ENCODE results near the gene UBA7. TPM values are rescaled to one million over a fixed set of nuclear protein-coding genes. Genes with fewer than 3 reads are reported as not detected.
A peak's percentile ranks its signal among the peaks of the same experiment; 100 is the strongest.

Gene UBA7
- total and polyA plus RNA-seq, 2 of the 8 experiments (the other 6 are each of a cell fraction or from before 2014, with no cell fraction given): 0.34 to 0.65 TPM

DNA sequence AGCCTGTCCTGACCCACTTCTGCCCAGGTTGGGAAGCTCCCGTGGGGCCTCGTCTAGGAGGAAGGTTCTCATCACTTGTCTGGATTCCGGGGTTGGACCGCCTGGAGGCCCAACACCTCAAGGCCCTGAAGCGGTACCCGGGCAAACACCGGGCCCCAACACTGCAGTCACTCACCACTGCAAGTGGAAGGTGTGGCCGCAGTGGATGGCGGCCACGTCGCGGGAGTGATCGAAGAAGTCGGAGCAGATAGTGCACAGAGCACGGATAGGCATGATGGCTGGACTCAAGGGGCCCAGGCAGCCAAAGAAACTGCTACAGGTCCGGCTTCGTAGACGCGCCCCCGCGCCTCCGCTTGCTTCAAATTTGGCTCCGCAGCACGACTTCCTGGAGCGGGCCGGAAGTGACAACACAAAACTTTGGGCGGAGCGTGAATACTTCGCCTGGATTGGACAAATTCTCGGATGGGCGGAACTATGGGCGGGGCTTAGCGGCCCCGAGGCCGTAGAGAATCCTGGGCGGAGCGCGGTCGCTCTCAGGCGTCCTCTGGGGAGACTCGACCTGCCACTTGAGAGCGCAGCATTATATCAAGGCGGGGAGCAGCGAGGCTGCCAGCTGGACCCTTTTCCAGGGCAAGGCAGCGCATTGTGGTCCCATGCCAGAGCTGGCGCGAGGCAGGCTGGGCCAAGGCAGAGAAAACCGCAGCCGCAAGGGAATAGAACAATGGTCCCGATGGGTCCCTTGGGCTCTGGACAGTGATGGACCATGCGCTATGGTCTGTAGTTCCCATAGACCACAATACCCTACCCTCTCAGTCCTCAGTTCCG is 42.6 kb upstream of the UBA7 start, which contains the start of gene TRAIP (continued):
- TF ChIP-seq EP300 (IDR thresholded peaks at IDR 0.05; ENCODE audit: borderline replicate concordance in 1 of 2, low read depth in 2 of 2, low read length in 2 of 2): no peak
- peak; percentile 75; the same call in 1 of the 2 replicates for TF ChIP-seq SP1 (IDR thresholded peaks at IDR 0.05; ENCODE audit: low read depth, low read length)
- TF ChIP-seq RXRA (IDR thresholded peaks at IDR 0.05; ENCODE audit: insufficient read depth, low read depth, low read length): no peak
- no peak for TF ChIP-seq CTBP2 (IDR thresholded peaks at IDR 0.05; ENCODE audit: borderline replicate concordance, insufficient read depth, insufficient read length, low read length)
- TF ChIP-seq EGR1 (IDR thresholded peaks at IDR 0.05; ENCODE audit: borderline replicate concordance, low read depth, low read length): peak; percentile 56; the same call in 1 of the 2 replicates
- TF ChIP-seq SUZ12 (IDR thresholded peaks at IDR 0.05; ENCODE audit: low read length): no peak
- peak; percentile 85 for TF ChIP-seq SAP30 (IDR thresholded peaks at IDR 0.05; ENCODE audit: insufficient read depth, insufficient replicate concordance, low read length)
- no peak for TF ChIP-seq CHD1 (IDR thresholded peaks at IDR 0.05; ENCODE audit: low read depth, low read length)
- TF ChIP-seq SP2 (IDR thresholded peaks at IDR 0.05; ENCODE audit: low read length): peak; percentile 31; the same call in 1 of the 2 replicates
- no peak for TF ChIP-seq CBX8 (IDR thresholded peaks at IDR 0.05; ENCODE audit: borderline replicate concordance, low read depth, low read length)
- peak; percentile 72 for TF ChIP-seq KDM4A (IDR thresholded peaks at IDR 0.05; ENCODE audit: low read depth, low read length, severe bottlenecking)
- TF ChIP-seq HDAC2 (IDR thresholded peaks at IDR 0.05; ENCODE audit: borderline replicate concordance in 1 of 2, low read depth in 2 of 2, low read length in 2 of 2): peak in 1 of 2 experiments; percentile 77; a peak in 1 of 4 replicates
- no peak for TF ChIP-seq TEAD4 (IDR thresholded peaks at IDR 0.05; ENCODE audit: low read depth, low read length)
- TF ChIP-seq, protein P1, sequence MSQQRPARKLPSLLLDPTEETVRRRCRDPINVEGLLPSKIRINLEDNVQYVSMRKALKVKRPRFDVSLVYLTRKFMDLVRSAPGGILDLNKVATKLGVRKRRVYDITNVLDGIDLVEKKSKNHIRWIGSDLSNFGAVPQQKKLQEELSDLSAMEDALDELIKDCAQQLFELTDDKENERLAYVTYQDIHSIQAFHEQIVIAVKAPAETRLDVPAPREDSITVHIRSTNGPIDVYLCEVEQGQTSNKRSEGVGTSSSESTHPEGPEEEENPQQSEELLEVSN (IDR thresholded peaks at IDR 0.05): peak; percentile 74
- TF ChIP-seq POLR2A (IDR thresholded peaks at IDR 0.05; ENCODE audit: control extremely low read depth in 1 of 2, low read depth in 2 of 2, low read length in 2 of 2): peak in 1 of 2 experiments; percentile 91; a peak in 2 of 3 replicates
- peak; percentile 88 for TF ChIP-seq POLR2AphosphoS5 (IDR thresholded peaks at IDR 0.05; ENCODE audit: low read depth, low read length)
- no peak for TF ChIP-seq SIX5 (IDR thresholded peaks at IDR 0.05; ENCODE audit: low read depth, low read length)
- no peak for TF ChIP-seq TCF12 (IDR thresholded peaks at IDR 0.05; ENCODE audit: low read depth, low read length)
- TF ChIP-seq SP4 (IDR thresholded peaks at IDR 0.05; ENCODE audit: low read length): peak; percentile 91; the same call in 1 of the 2 replicates
- TF ChIP-seq, protein P2, sequence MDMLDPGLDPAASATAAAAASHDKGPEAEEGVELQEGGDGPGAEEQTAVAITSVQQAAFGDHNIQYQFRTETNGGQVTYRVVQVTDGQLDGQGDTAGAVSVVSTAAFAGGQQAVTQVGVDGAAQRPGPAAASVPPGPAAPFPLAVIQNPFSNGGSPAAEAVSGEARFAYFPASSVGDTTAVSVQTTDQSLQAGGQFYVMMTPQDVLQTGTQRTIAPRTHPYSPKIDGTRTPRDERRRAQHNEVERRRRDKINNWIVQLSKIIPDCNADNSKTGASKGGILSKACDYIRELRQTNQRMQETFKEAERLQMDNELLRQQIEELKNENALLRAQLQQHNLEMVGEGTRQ (IDR thresholded peaks at IDR 0.05; ENCODE audit: low read length): no peak
- no peak for TF ChIP-seq SIRT6 (IDR thresholded peaks at IDR 0.05; ENCODE audit: low read length)
